Measurements from ENCODE around the gene POLE4. TPM values are rescaled to one million over a fixed set of nuclear protein-coding genes. Genes with fewer than 3 reads are reported as not detected.

POLE4 gene
- total and polyA plus RNA-seq, 9 of the 15 experiments (the other 6 are each of a cell fraction or from before 2014, with no cell fraction given) = 25.7 to 73.7 (median 57.3) TPM

- TF ChIP-seq RCOR1 (IDR thresholded peaks at IDR 0.05; ENCODE audit: borderline replicate concordance in 1 of 2, low read depth in 2 of 2, low read length in 2 of 2) (0 out of 4 replicates have a peak, but pooled peaks of 1 of the 2 experiments have one; percentile 24), ZNF76 (CRISPR knock-in tag; IDR thresholded peaks at IDR 0.05; ENCODE audit: borderline replicate concordance) (no peak), TFAP4 (CRISPR knock-in tag; IDR thresholded peaks at IDR 0.05; ENCODE audit: borderline replicate concordance) (peak; percentile 45; the same call in 1 of the 2 replicates), ZNF121 (CRISPR knock-in tag; conservative IDR thresholded peaks at IDR 0.05) (no peak), ZNF41 (CRISPR knock-in tag; conservative IDR thresholded peaks at IDR 0.05) (no peak), E4F1 (CRISPR knock-in tag; IDR thresholded peaks at IDR 0.05; ENCODE audit: borderline replicate concordance) (no peak), BRF2 (IDR thresholded peaks at IDR 0.05; ENCODE audit: borderline replicate concordance, insufficient read depth, insufficient read length) (no peak), CBFB (CRISPR knock-in tag; IDR thresholded peaks at IDR 0.05) (no peak), MAFG (tag; conservative IDR thresholded peaks at IDR 0.05) (no peak), COPS2 (conservative IDR thresholded peaks at IDR 0.05) (no peak), ZBTB7A (IDR thresholded peaks at IDR 0.05; ENCODE audit: borderline replicate concordance, control insufficient read depth, low read depth, low read length) (peak; percentile 76; the same call in 1 of the 2 replicates), PHF21A (IDR thresholded peaks at IDR 0.05; ENCODE audit: borderline replicate concordance, low read depth) (no peak), ARHGAP35 (IDR thresholded peaks at IDR 0.05; ENCODE audit: partially characterized antibody) (no peak), SMC3 (conservative IDR thresholded peaks at IDR 0.05; ENCODE audit: insufficient read depth, low read depth, low read length) (peak; percentile 80), RBFOX2 (IDR thresholded peaks at IDR 0.05; ENCODE audit: low read depth, low read length) (no peak), NFRKB (IDR thresholded peaks at IDR 0.05; ENCODE audit: low read depth) (no peak), FOXP4 (CRISPR knock-in tag; IDR thresholded peaks at IDR 0.05; ENCODE audit: borderline replicate concordance) (no peak), STAT5A (IDR thresholded peaks at IDR 0.05; ENCODE audit: borderline replicate concordance, low read length) (no peak), BCOR (IDR thresholded peaks at IDR 0.05) (no peak), ARID3B (CRISPR knock-in tag; IDR thresholded peaks at IDR 0.05; ENCODE audit: borderline replicate concordance) (no peak), PYGO2 (tag; IDR thresholded peaks at IDR 0.05) (no peak)
Measured at GRCh38 chr2:74919827-74920226, 38.6 kb upstream of the POLE4 start (continued).

All from K562 (cell line).